Smooth muscle cell (in vitro differentiated cells): ENCODE data around the gene AHRR. TPM values are rescaled to one million over a fixed set of nuclear protein-coding genes. Genes with fewer than 3 reads are reported as not detected.
A peak's percentile ranks its signal among the peaks of the same experiment; 100 is the strongest.

Source experiments
- DNase-seq: peaks from one replicate; lab custom pipeline; 2025; ENCODE audit not compliant: unreplicated experiment; lab: John Stamatoyannopoulos, UW
- H2AFZ ChIP-seq: fragments of 200-600 bp; sonication (generic); 2 replicates; pipeline ENCODE4 v1.6.0; 2016; ENCODE audit warnings: antibody characterized with exemption, low read depth, mild to moderate bottlenecking
- H3F3A ChIP-seq: fragments of 200-600 bp; sonication (generic); 2 replicates; pipeline ENCODE4 v1.6.0; 2017; ENCODE audit warnings: antibody characterized with exemption, low read depth
- H3K27ac ChIP-seq: fragments of 200-600 bp; sonication (generic); 2 replicates; pipeline ENCODE4 v1.5.1; 2016; ENCODE audit warnings: low read depth, mild to moderate bottlenecking
- H3K27me3 ChIP-seq: fragments of 200-600 bp; sonication (generic); 2 replicates; pipeline ENCODE4 v1.6.1; 2016; ENCODE audit warnings: low read depth, mild to moderate bottlenecking
- H3K36me3 ChIP-seq: fragments of 200-600 bp; sonication (generic); 2 replicates; pipeline ENCODE4 v1.5.1; 2016; ENCODE audit warnings: low read depth
- H3K4me1 ChIP-seq: fragments of 200-600 bp; sonication (generic); 2 replicates; pipeline ENCODE4 v1.5.1; 2016; ENCODE audit warnings: low read depth
- H3K4me2 ChIP-seq: fragments of 200-600 bp; sonication (generic); 2 replicates; pipeline ENCODE4 v1.6.0; 2016; ENCODE audit warnings: mild to moderate bottlenecking
- H3K4me3 ChIP-seq: fragments of 200-600 bp; sonication (generic); 2 replicates; pipeline ENCODE4 v1.5.1; 2016; ENCODE audit warnings: mild to moderate bottlenecking
- H3K79me2 ChIP-seq: fragments of 200-600 bp; sonication (generic); 2 replicates; pipeline ENCODE4 v1.6.0; 2016; ENCODE audit warnings: low read depth, mild to moderate bottlenecking
- H3K9ac ChIP-seq: fragments of 200-600 bp; sonication (generic); 2 replicates; pipeline ENCODE4 v1.6.0; 2016; ENCODE audit warnings: low read depth
- H3K9me3 ChIP-seq: fragments of 200-600 bp; sonication (generic); replicated peaks from 2 replicates; pipeline ENCODE4 v1.5.1; 2016; ENCODE audit warnings: low read depth
- H4K20me1 ChIP-seq: fragments of 200-600 bp; sonication (generic); 2 replicates; pipeline ENCODE4 v1.6.0; 2016; ENCODE audit warnings: low read depth
- WGBS: methylation state at CpG from one replicate; pipeline ENCODE4 v1.1.7; 2016; ENCODE audit warnings: low lambda C conversion rate; 5-methylcytosine and 5-hydroxymethylcytosine counted together
- polyA plus RNA-seq: library from polyadenylated mRNA; unstranded; fragments of >200 nt; fragmentation: Nextera tagmentation; extraction: Ambion mirVana; gene quantifications from 2 replicates; pipeline ENCODE4 v1.2.1, GENCODE V29; 2016
- total RNA-seq: library from RNA; depleted of rRNA; stranded (reverse); fragments of >200 nt; gene quantifications from 2 replicates; pipeline ENCODE4 v1.2.3, GENCODE V29; 2014
- TF ChIP-seq, protein P1 (sequence below): fragments of 200-600 bp; sonication (generic); IDR thresholded peaks from 2 replicates; pipeline ENCODE4 v1.5.1; 2017; ENCODE audit warnings: borderline replicate concordance, mild to moderate bottlenecking, antibody characterized with exemption; ENCODE audit not compliant: insufficient read depth, poor library complexity, severe bottlenecking

The AHRR gene
- total and polyA plus RNA-seq, 2 experiments from 2014 or later = 14.4 to 18.2 TPM

DNA sequence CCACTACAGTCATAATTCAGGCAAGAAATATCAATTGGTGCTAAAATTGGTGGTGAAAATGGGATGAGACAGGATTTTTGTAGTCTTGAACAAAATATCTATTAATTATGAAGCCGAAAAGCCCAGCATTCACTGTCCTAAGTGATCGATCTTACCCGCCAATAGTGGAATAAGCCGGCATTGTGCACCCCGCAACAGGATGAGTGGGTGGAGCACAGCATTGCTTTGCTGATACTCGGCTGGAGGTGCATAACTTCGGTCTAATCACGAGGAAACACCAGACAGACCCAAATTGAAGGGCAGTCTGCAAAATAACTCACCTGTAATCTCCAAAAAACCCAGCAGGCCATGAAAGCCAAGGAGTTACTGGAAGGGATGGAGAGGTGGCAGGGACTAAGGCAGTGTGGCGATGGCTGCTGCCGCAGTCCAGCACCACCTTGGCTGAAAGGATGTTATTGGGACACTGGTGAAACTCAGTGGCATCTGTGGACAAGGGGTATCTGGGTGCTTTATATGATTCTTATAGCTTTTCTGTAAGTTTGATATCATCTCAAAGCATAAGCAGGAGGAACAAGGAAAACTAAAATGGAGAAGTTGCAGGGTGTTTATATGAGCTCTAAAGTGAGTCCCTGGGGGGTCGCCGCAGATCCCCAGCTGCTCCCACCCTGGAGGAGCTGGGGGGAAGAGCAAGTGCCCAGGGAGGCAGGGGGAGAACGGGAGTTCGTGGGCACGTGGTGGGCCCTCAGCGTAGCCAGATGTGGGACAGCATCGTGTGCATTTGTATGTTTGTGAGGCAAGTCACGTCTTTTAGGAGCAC lies 45.2 kb downstream of the AHRR start:
- H2AFZ ChIP-seq = no peak overlapping the region
- peaks cover 18% of the 10 kb centered on the region for H3K36me3 ChIP-seq
- peaks cover 16% of the 10 kb centered on the region for H3K9me3 ChIP-seq
- no peaks in the 10 kb centered on the region for H4K20me1 ChIP-seq
- no peaks in the 10 kb centered on the region for H3K27me3 ChIP-seq
- no peak overlapping the region for H3K4me3 ChIP-seq
- TF ChIP-seq, protein P1, sequence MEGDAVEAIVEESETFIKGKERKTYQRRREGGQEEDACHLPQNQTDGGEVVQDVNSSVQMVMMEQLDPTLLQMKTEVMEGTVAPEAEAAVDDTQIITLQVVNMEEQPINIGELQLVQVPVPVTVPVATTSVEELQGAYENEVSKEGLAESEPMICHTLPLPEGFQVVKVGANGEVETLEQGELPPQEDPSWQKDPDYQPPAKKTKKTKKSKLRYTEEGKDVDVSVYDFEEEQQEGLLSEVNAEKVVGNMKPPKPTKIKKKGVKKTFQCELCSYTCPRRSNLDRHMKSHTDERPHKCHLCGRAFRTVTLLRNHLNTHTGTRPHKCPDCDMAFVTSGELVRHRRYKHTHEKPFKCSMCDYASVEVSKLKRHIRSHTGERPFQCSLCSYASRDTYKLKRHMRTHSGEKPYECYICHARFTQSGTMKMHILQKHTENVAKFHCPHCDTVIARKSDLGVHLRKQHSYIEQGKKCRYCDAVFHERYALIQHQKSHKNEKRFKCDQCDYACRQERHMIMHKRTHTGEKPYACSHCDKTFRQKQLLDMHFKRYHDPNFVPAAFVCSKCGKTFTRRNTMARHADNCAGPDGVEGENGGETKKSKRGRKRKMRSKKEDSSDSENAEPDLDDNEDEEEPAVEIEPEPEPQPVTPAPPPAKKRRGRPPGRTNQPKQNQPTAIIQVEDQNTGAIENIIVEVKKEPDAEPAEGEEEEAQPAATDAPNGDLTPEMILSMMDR = no peak
- H3K4me2 ChIP-seq = no peak overlapping the region
- no peaks in the 10 kb centered on the region for H3K79me2 ChIP-seq
- no peak for DNase-seq
- H3K4me1 ChIP-seq = no peaks in the 10 kb centered on the region
- 95% methylated on average over 18 of the region's 18 CpGs for WGBS
- no peak overlapping the region for H3K9ac ChIP-seq
- H3F3A ChIP-seq = no peaks in the 10 kb centered on the region
- no peak overlapping the region for H3K27ac ChIP-seq

DNA sequence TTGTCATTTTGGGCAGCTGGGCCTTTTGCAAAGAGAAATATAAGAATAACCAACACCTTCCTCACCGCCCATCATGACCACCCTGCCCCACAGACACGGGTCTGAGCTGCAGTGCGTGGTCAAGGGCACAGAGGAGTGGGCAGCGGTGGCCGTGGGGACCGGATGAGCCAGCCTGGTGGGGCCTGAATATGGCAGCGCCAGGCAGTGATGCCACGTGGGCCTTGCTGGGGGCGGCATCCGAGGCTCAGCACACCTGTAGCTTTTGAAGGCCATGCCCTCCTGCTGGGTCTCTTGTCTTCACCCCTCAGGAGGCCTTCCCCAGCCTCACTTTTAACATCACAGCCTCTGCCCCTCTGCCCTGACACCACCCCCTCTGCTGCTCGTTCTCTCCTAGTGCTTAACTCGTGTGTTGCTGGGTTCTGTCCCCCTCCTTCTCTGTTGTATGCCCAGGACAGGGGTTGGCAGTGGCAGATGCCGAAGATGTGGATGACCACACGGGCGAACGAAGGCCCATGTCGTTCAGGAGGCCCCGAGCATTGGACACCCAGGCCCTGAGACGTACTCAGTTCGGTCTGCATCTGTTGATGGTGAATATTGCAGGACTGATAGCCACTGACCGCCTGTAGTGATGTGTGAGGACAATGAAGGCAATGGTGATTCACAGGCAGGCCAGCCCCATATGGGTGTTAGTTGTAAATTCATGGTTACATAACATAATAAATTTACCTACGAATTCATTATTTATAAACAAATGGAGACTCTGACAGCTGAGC lies 46.0 kb downstream of the AHRR start:
- Histone ChIP-seq H3K4me1 (no peaks in the 10 kb centered on the region), H3K9me3 (peaks cover 16% of the 10 kb centered on the region), H2AFZ (no peak overlapping the region), H3F3A (no peaks in the 10 kb centered on the region), H3K27ac (peak overlapping the region; percentile 88), H3K27me3 (no peaks in the 10 kb centered on the region), H3K4me3 (no peak overlapping the region), H3K4me2 (no peak overlapping the region), H3K9ac (peak overlapping the region; percentile 26), H4K20me1 (no peaks in the 10 kb centered on the region), H3K79me2 (no peaks in the 10 kb centered on the region), H3K36me3 (peaks cover 18% of the 10 kb centered on the region)
- TF ChIP-seq, protein P1 = no peak
- DNase-seq = no peak
- 93% methylated on average over 22 of the region's 22 CpGs for WGBS

DNA sequence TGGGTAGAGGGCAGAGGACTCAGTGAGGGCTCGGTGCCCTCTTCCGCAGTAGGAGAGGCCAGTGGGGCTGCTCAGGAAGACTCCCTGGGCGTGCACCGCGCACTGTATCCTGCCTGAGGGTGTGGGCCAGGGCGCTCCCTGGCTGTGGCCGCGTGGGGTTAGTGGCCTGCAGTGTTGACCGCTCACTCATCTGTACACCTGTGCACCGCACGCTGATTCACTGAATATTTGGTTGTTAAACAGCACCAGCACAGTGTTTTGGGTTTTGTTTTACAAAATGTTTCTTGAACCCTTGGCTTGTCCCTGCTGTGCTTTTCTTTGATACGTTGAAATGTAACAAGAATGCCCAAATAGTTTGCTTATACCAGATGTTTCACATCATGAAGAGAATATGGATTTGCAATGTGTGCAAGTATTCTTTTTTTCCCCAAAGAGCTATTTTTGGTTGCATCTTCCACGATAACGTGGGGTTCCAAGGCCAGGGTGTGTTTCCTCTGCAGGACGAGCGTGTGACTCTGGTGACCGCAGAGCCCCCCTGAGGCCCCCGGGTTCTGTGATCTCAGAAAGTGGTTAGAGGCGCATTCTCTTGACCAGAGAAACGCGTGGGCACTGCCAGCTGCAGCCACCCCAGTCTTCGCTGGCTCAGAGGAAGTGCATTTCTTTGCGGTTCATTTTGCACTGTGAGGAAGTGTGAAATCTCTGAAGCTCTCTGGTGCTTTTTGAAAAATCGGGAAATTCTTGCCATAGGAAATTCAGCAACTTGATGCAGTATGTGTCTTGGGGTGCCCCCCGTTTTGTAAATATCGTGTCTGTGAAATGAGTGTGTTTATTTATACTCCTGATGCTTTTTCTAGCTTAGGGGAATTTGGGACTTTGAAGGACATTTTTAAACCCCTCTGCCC lies 46.9 kb downstream of the AHRR start:
- whole genome bisulfite sequencing = 76% methylated on average over 26 of the region's 26 CpGs
- Histone ChIP-seq H3K36me3 (peaks cover 18% of the 10 kb centered on the region), H3K4me3 (no peak overlapping the region), H3K4me2 (peak overlapping the region; percentile 13), H3K9me3 (peaks cover 16% of the 10 kb centered on the region), H3K9ac (peak overlapping the region; percentile 41), H3K27me3 (no peaks in the 10 kb centered on the region), H2AFZ (no peak overlapping the region), H3F3A (no peaks in the 10 kb centered on the region), H3K79me2 (no peaks in the 10 kb centered on the region), H3K27ac (peak overlapping the region; percentile 88), H3K4me1 (peaks cover 3% of the 10 kb centered on the region), H4K20me1 (no peaks in the 10 kb centered on the region)
- TF ChIP-seq, protein P1 = no peak
- DNase-seq = no peak
